ENCODE results near the gene UCKL1.

Gene UCKL1

GRCh38 chr20:63966944-63967322, 10.7 kb upstream of the UCKL1 start:
- Histone ChIP-seq H3K4me1 (ENCODE audit: control insufficient read depth, low read length) (peaks cover 24% of the 10 kb centered on the region), H3F3A (ENCODE audit: control insufficient read depth, insufficient read depth) (peaks cover 6% of the 10 kb centered on the region; the same call in 1 of the 2 replicates), H3K27me3 (ENCODE audit: control insufficient read depth, low read length) (no peaks in the 10 kb centered on the region), H3K79me2 (ENCODE audit: control insufficient read depth, low read length) (peaks cover 17% of the 10 kb centered on the region), H3K9me3 (ENCODE audit: control insufficient read depth, insufficient read depth, low read length) (peaks cover 8% of the 10 kb centered on the region), H3K27ac (ENCODE audit: low read depth, low read length) (no peak overlapping the region), H3K9me2 (replicated peaks; ENCODE audit: control insufficient read depth, low read length) (no peaks in the 10 kb centered on the region), H4K20me1 (ENCODE audit: control insufficient read depth, insufficient read depth, low read depth, low read length) (no peaks in the 10 kb centered on the region), H3K4me2 (ENCODE audit: low read length) (no peak overlapping the region), H3K36me3 (ENCODE audit: control insufficient read depth, low read length) (peaks cover 53% of the 10 kb centered on the region), H3K4me3 (ENCODE audit: low read length) (no peak overlapping the region)
- TF ChIP-seq CTCF (IDR thresholded peaks at IDR 0.05; ENCODE audit: low read depth, low read length, poor library complexity, severe bottlenecking), result no peak
- TF ChIP-seq EZH2phosphoT487 (IDR thresholded peaks at IDR 0.05; ENCODE audit: borderline replicate concordance, low read length), result no peak

DNA sequence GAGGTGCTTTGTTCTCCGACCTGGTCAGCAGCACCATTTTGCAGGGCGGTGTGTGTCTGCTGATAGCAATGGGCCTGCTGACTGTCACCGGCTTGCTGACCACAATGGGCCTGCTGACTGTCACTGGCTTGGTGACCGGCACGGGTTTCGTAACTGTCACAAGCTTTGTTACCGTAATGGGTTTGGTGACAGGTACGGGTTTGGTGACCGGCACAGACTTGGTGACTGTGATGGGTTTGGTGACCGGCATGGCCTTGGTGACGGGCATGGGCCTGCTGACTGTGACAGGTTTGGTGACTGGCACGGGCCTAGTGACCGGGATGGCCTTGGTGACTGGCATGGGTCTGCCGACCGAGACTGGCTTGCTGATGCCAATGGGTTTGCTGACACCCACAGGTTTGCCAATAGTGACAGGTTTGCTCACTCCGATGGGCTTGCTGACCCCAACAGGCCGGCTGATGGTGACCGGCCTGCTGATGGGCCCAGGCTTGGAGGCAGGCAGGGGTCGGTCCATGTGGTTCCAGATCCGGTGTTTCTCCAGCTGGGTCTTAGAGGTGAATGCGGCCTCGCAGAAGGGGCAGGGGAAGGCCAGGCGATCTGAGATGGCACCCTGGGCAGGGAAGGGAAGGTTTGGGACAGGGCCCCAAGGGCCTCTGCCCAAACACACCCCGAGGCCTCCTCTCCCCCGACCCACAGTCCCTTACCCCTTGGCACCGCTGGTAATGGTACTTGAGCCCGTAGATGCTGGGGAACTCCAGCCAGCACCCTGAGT, 10.1 kb upstream of the UCKL1 start:
- no peak overlapping the region for H3K4me3 ChIP-seq (ENCODE audit: low read length)
- no peak overlapping the region for H3K27ac ChIP-seq (ENCODE audit: low read depth, low read length)
- no peaks in the 10 kb centered on the region for H3K9me2 ChIP-seq (replicated peaks; ENCODE audit: control insufficient read depth, low read length)
- peaks cover 6% of the 10 kb centered on the region; the same call in 1 of the 2 replicates for H3F3A ChIP-seq (ENCODE audit: control insufficient read depth, insufficient read depth)
- peaks cover 23% of the 10 kb centered on the region for H3K4me1 ChIP-seq (ENCODE audit: control insufficient read depth, low read length)
- peaks cover 8% of the 10 kb centered on the region for H3K9me3 ChIP-seq (ENCODE audit: control insufficient read depth, insufficient read depth, low read length)
- no peak overlapping the region for H3K4me2 ChIP-seq (ENCODE audit: low read length)
- TF ChIP-seq CTCF (IDR thresholded peaks at IDR 0.05; ENCODE audit: low read depth, low read length, poor library complexity, severe bottlenecking) (no peak), EZH2phosphoT487 (IDR thresholded peaks at IDR 0.05; ENCODE audit: borderline replicate concordance, low read length) (no peak)
- H3K79me2 ChIP-seq (ENCODE audit: control insufficient read depth, low read length), result peaks cover 17% of the 10 kb centered on the region
- no peaks in the 10 kb centered on the region for H4K20me1 ChIP-seq (ENCODE audit: control insufficient read depth, insufficient read depth, low read depth, low read length)
- peaks cover 58% of the 10 kb centered on the region for H3K36me3 ChIP-seq (ENCODE audit: control insufficient read depth, low read length)
- no peaks in the 10 kb centered on the region for H3K27me3 ChIP-seq (ENCODE audit: control insufficient read depth, low read length)

GRCh38 chr20:63964412-63964811, 8.2 kb upstream of the UCKL1 start:
- no peak overlapping the region for H3K4me3 ChIP-seq (ENCODE audit: low read length)
- no peaks in the 10 kb centered on the region for H4K20me1 ChIP-seq (ENCODE audit: control insufficient read depth, insufficient read depth, low read depth, low read length)
- no peaks in the 10 kb centered on the region for H3K27me3 ChIP-seq (ENCODE audit: control insufficient read depth, low read length)
- peaks cover 8% of the 10 kb centered on the region for H3K9me3 ChIP-seq (ENCODE audit: control insufficient read depth, insufficient read depth, low read length)
- no peak for TF ChIP-seq EZH2phosphoT487 (IDR thresholded peaks at IDR 0.05; ENCODE audit: borderline replicate concordance, low read length)
- TF ChIP-seq CTCF (IDR thresholded peaks at IDR 0.05; ENCODE audit: low read depth, low read length, poor library complexity, severe bottlenecking), result no peak
- H3K79me2 ChIP-seq (ENCODE audit: control insufficient read depth, low read length), result peaks cover 17% of the 10 kb centered on the region
- no peaks in the 10 kb centered on the region for H3F3A ChIP-seq (ENCODE audit: control insufficient read depth, insufficient read depth)
- peaks cover 11% of the 10 kb centered on the region for H3K4me1 ChIP-seq (ENCODE audit: control insufficient read depth, low read length)
- H3K9me2 ChIP-seq (replicated peaks; ENCODE audit: control insufficient read depth, low read length), result no peaks in the 10 kb centered on the region
- no peak overlapping the region for H3K27ac ChIP-seq (ENCODE audit: low read depth, low read length)
- H3K36me3 ChIP-seq (ENCODE audit: control insufficient read depth, low read length), result peaks cover 65% of the 10 kb centered on the region
- H3K4me2 ChIP-seq (ENCODE audit: low read length), result no peak overlapping the region

All from DOHH2 (cell line).